NCI-H1092 treated with DMSO at 0.1 percent for 48 hours (cell line): ENCODE data around the gene PSMA6.
A peak's percentile ranks its signal among the peaks of the same experiment; 100 is the strongest.
"Not testable (repeated sequence)": the region's sequence is repeated elsewhere in the genome, so short reads cannot be mapped to it uniquely, and the experiment has no call there.

Source experiments
- DNase-seq: peaks from one replicate; lab custom pipeline; 2025; lab: John Stamatoyannopoulos, UW

Gene PSMA6

GRCh38 chr14:35320472-35320871 lies 28.3 kb downstream of the PSMA6 start:
- no peak for DNase-seq

- DNase-seq: no peak
Measured at GRCh38 chr14:35326375-35326774, 34.2 kb downstream of the PSMA6 start.

GRCh38 chr14:35331605-35332516 lies 39.7 kb downstream of the PSMA6 start:
- DNase-seq: no peak

GRCh38 chr14:35332517-35333263 lies 40.5 kb downstream of the PSMA6 start:
- DNase-seq: no peak

- DNase-seq: no peak
Measured at GRCh38 chr14:35333264-35333730, 41.1 kb downstream of the PSMA6 start.

- DNase-seq: no peak
Measured at GRCh38 chr14:35333797-35334743, 41.9 kb downstream of the PSMA6 start.

GRCh38 chr14:35335388-35336092 lies 43.4 kb downstream of the PSMA6 start:
- no peak for DNase-seq

GRCh38 chr14:35336171-35336493 lies 44.0 kb downstream of the PSMA6 start:
- not testable (repeated sequence) for DNase-seq

GRCh38 chr14:35336494-35337268 lies 44.5 kb downstream of the PSMA6 start:
- no peak for DNase-seq

- no peak for DNase-seq
Measured at GRCh38 chr14:35337269-35338255, 45.4 kb downstream of the PSMA6 start.

GRCh38 chr14:35338731-35339405 lies 46.7 kb downstream of the PSMA6 start:
- DNase-seq: no peak

GRCh38 chr14:35339761-35340406 lies 47.7 kb downstream of the PSMA6 start:
- DNase-seq: no peak

GRCh38 chr14:35340616-35341453 lies 48.7 kb downstream of the PSMA6 start:
- no peak for DNase-seq

- no peak for DNase-seq
Measured at GRCh38 chr14:35341454-35341750, 49.2 kb downstream of the PSMA6 start.

GRCh38 chr14:35341751-35342488 lies 49.7 kb downstream of the PSMA6 start:
- peak; percentile 95 for DNase-seq

- DNase-seq: no peak
Measured at GRCh38 chr14:35342489-35343010, 50.4 kb downstream of the PSMA6 start.

GRCh38 chr14:35343702-35344101 lies 51.5 kb downstream of the PSMA6 start:
- no peak for DNase-seq
